Measurements from ENCODE around the gene ABCC6.

ABCC6 gene

GRCh38 chr16:16149710-16150116 lies 73.6 kb downstream of the ABCC6 start:
- ChIA-PET POLR2A (no interaction called here), CTCF (interaction anchor here (0.9 kb wide), 1 partner anchor 22 kb away, joined by 3 read pairs; no protein-coding TSS in a partner anchor)
- Histone ChIP-seq H3K9me3 (ENCODE audit: control insufficient read depth, insufficient read depth, low read depth, low read length) (no peaks in the 10 kb centered on the region), H3K4me1 (ENCODE audit: control insufficient read depth, insufficient read depth, low read length) (no peaks in the 10 kb centered on the region), H3K4me3 (ENCODE audit: low read depth, low read length) (no peak overlapping the region), H3K36me3 (ENCODE audit: control insufficient read depth in 2 of 2, insufficient read depth in 1 of 2, low read length in 2 of 2) (peaks cover 0 to 2% of the 10 kb centered on the region in 2 experiments; a peak in 1 of 3 replicates), H3K27ac (ENCODE audit: extremely low read depth, low read depth, low read length) (no peak overlapping the region)
- TF ChIP-seq ZNF510 (tag by site-specific recombination; IDR thresholded peaks at IDR 0.05; ENCODE audit: insufficient replicate concordance) (no peak), MYNN (tag by site-specific recombination; IDR thresholded peaks at IDR 0.05; ENCODE audit: borderline replicate concordance) (no peak), KLF10 (tag by site-specific recombination; IDR thresholded peaks at IDR 0.05) (no peak), ZNF10 (tag by site-specific recombination; IDR thresholded peaks at IDR 0.05) (no peak), EGR2 (tag by site-specific recombination; IDR thresholded peaks at IDR 0.05; ENCODE audit: low read depth) (no peak), ZNF704 (tag by site-specific recombination; IDR thresholded peaks at IDR 0.05) (no peak), ZSCAN18 (tag by site-specific recombination; IDR thresholded peaks at IDR 0.05) (no peak), PRDM4 (tag by site-specific recombination; IDR thresholded peaks at IDR 0.05) (no peak), ZNF596 (tag by site-specific recombination; IDR thresholded peaks at IDR 0.05) (no peak), RBAK (tag by site-specific recombination; IDR thresholded peaks at IDR 0.05) (no peak), ZNF248 (tag by site-specific recombination; IDR thresholded peaks at IDR 0.05) (no peak), ZNF362 (tag by site-specific recombination; IDR thresholded peaks at IDR 0.05) (no peak), MEIS1 (CRISPR knock-in tag; IDR thresholded peaks at IDR 0.05; ENCODE audit: borderline replicate concordance) (no peak), ZNF610 (tag by site-specific recombination; IDR thresholded peaks at IDR 0.05; ENCODE audit: borderline replicate concordance) (no peak), ZNF585B (tag by site-specific recombination; IDR thresholded peaks at IDR 0.05) (no peak)
- TF ChIP-seq, protein P1, sequence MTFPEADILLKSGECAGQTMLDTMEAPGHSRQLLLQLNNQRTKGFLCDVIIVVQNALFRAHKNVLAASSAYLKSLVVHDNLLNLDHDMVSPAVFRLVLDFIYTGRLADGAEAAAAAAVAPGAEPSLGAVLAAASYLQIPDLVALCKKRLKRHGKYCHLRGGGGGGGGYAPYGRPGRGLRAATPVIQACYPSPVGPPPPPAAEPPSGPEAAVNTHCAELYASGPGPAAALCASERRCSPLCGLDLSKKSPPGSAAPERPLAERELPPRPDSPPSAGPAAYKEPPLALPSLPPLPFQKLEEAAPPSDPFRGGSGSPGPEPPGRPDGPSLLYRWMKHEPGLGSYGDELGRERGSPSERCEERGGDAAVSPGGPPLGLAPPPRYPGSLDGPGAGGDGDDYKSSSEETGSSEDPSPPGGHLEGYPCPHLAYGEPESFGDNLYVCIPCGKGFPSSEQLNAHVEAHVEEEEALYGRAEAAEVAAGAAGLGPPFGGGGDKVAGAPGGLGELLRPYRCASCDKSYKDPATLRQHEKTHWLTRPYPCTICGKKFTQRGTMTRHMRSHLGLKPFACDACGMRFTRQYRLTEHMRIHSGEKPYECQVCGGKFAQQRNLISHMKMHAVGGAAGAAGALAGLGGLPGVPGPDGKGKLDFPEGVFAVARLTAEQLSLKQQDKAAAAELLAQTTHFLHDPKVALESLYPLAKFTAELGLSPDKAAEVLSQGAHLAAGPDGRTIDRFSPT (tag by site-specific recombination; IDR thresholded peaks at IDR 0.05): no peak
- TF ChIP-seq, protein P2, sequence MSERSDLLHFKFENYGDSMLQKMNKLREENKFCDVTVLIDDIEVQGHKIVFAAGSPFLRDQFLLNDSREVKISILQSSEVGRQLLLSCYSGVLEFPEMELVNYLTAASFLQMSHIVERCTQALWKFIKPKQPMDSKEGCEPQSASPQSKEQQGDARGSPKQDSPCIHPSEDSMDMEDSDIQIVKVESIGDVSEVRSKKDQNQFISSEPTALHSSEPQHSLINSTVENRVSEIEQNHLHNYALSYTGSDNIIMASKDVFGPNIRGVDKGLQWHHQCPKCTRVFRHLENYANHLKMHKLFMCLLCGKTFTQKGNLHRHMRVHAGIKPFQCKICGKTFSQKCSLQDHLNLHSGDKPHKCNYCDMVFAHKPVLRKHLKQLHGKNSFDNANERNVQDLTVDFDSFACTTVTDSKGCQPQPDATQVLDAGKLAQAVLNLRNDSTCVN (tag by site-specific recombination; optimal IDR thresholded peaks at IDR 0.05): no peak
